ENCODE data around the gene GCNT1. TPM values are rescaled to one million over a fixed set of nuclear protein-coding genes. Genes with fewer than 3 reads are reported as not detected.
"Not testable (repeated sequence)": the region's sequence is repeated elsewhere in the genome, so short reads cannot be mapped to it uniquely, and the experiment has no call there.

GCNT1 gene
- total RNA-seq, 2 experiments from 2014 or later = 0.36 to 0.53 TPM

- Histone ChIP-seq H3K9me3 (ENCODE audit: control insufficient read depth in 1 of 2, insufficient read depth in 1 of 2, low read length in 2 of 2) (no peaks in the 10 kb centered on the region), H3K36me3 (ENCODE audit: insufficient read depth, low read length) (no peaks in the 10 kb centered on the region), H3K4me1 (ENCODE audit: insufficient read depth, low read length) (no peaks in the 10 kb centered on the region), H3K4me3 (ENCODE audit: low read length) (no peak overlapping the region), H3K27ac (ENCODE audit: low read depth in 1 of 2, low read length in 2 of 2) (no peak overlapping the region), H3K27me3 (ENCODE audit: control insufficient read depth in 1 of 2, insufficient read depth in 2 of 2, low read length in 2 of 2) (no peaks in the 10 kb centered on the region)
- H3K4me1 Mint-ChIP-seq (ENCODE audit: low read depth) = no peaks in the 10 kb centered on the region
- POLR2A ChIA-PET = no interaction called here
- no peak for DNase-seq
- intact Hi-C loops (cut with DNase I, micrococcal nuclease) = no loop called here
- CTCF ChIA-PET = no interaction called here
- H3K27me3 Mint-ChIP-seq = no peaks in the 10 kb centered on the region
- peaks cover 6% of the 10 kb centered on the region for H3K9me3 Mint-ChIP-seq
- ATAC-seq (ENCODE audit: poor library complexity) = no peak
- H3K27ac Mint-ChIP-seq = no peak overlapping the region
- no peak overlapping the region for H3K4me3 Mint-ChIP-seq
- peaks cover 4% of the 10 kb centered on the region for H3K36me3 Mint-ChIP-seq (ENCODE audit: low read depth)
- TF ChIP-seq CTCF (IDR thresholded peaks at IDR 0.05) = no peak
Observed at GRCh38 chr9:76475686-76476085, 16.7 kb downstream of the GCNT1 start.

DNA sequence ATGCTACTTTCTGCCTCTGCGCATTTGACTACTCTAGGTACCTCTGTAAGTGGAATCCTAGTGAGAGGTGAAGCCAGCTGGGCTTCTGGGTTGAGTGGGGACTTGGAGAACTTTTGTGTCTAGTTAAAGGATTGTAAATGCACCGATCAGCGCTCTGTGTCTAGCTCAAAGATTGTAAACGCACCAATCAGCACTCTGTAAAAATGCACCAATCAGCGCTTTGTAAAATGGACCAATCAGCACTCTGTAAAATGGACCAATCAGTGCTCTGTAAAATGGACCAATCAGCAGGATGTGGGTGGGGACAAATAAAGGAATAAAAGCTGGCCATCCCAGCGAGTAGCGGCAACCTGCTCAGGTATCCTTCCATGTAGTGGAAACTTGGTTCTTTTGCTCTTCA is 18.8 kb downstream of the GCNT1 start:
- H3K27me3 ChIP-seq (ENCODE audit: control insufficient read depth in 1 of 2, insufficient read depth in 2 of 2, low read length in 2 of 2); H3K27ac Mint-ChIP-seq; H3K27ac ChIP-seq (ENCODE audit: low read depth in 1 of 2, low read length in 2 of 2); H3K36me3 ChIP-seq (ENCODE audit: insufficient read depth, low read length); H3K4me3 Mint-ChIP-seq; ATAC-seq (ENCODE audit: poor library complexity); H3K9me3 Mint-ChIP-seq; H3K9me3 ChIP-seq (ENCODE audit: control insufficient read depth in 1 of 2, insufficient read depth in 1 of 2, low read length in 2 of 2); intact Hi-C loops (cut with DNase I, micrococcal nuclease); H3K4me3 ChIP-seq (ENCODE audit: low read length); H3K4me1 Mint-ChIP-seq (ENCODE audit: low read depth); H3K27me3 Mint-ChIP-seq; H3K36me3 Mint-ChIP-seq (ENCODE audit: low read depth); DNase-seq; H3K4me1 ChIP-seq (ENCODE audit: insufficient read depth, low read length); POLR2A ChIA-PET: not testable (repeated sequence)
- CTCF ChIA-PET = interaction anchor here (1.1 kb wide), 1 partner anchor 11 kb away, joined by 3 read pairs; no protein-coding TSS in a partner anchor

DNA sequence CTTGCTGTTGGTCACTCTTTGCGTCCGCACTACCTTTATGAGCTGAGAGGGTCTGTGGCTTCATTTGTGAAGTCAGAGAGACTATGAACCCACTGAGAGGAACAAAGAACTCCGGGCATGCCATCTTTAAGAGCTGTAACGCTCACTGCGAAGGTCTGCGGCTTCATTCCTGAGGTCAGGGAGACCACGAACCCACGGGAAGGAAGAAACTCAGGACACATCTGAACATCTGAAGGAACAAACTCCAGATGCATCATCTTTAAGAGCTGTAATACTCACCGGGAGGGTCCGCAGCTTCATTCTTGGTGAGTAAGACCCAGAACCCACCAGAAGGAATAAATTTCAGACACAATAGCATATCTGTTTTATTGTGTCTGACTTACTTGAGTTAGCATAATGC is 19.2 kb downstream of the GCNT1 start:
- H3K36me3 Mint-ChIP-seq (ENCODE audit: low read depth) = peaks cover 4% of the 10 kb centered on the region
- intact Hi-C loops (cut with DNase I, micrococcal nuclease) = no loop called here
- TF ChIP-seq CTCF (IDR thresholded peaks at IDR 0.05) = no peak
- H3K4me1 Mint-ChIP-seq (ENCODE audit: low read depth) = no peaks in the 10 kb centered on the region
- no peak for ATAC-seq (ENCODE audit: poor library complexity)
- H3K27ac Mint-ChIP-seq = no peak overlapping the region
- ChIA-PET POLR2A (no interaction called here), CTCF (interaction anchor here (1.1 kb wide), 1 partner anchor 10 kb away, joined by 3 read pairs; no protein-coding TSS in a partner anchor)
- Histone ChIP-seq H3K4me1 (ENCODE audit: insufficient read depth, low read length) (no peaks in the 10 kb centered on the region), H3K36me3 (ENCODE audit: insufficient read depth, low read length) (no peaks in the 10 kb centered on the region), H3K4me3 (ENCODE audit: low read length) (no peak overlapping the region), H3K9me3 (ENCODE audit: control insufficient read depth in 1 of 2, insufficient read depth in 1 of 2, low read length in 2 of 2) (no peaks in the 10 kb centered on the region), H3K27me3 (ENCODE audit: control insufficient read depth in 1 of 2, insufficient read depth in 2 of 2, low read length in 2 of 2) (no peaks in the 10 kb centered on the region), H3K27ac (ENCODE audit: low read depth in 1 of 2, low read length in 2 of 2) (no peak overlapping the region)
- DNase-seq = no peak
- no peak overlapping the region for H3K4me3 Mint-ChIP-seq
- no peaks in the 10 kb centered on the region for H3K27me3 Mint-ChIP-seq
- H3K9me3 Mint-ChIP-seq = peaks cover 6% of the 10 kb centered on the region

GRCh38 chr9:76479337-76479736 is 20.4 kb downstream of the GCNT1 start:
- H3K36me3 ChIP-seq (ENCODE audit: insufficient read depth, low read length); DNase-seq; H3K27me3 ChIP-seq (ENCODE audit: control insufficient read depth in 1 of 2, insufficient read depth in 2 of 2, low read length in 2 of 2); H3K27ac ChIP-seq (ENCODE audit: low read depth in 1 of 2, low read length in 2 of 2); H3K27me3 Mint-ChIP-seq; H3K4me1 ChIP-seq (ENCODE audit: insufficient read depth, low read length); H3K36me3 Mint-ChIP-seq (ENCODE audit: low read depth); H3K4me1 Mint-ChIP-seq (ENCODE audit: low read depth); CTCF ChIA-PET; intact Hi-C loops (cut with DNase I, micrococcal nuclease); H3K9me3 Mint-ChIP-seq; H3K9me3 ChIP-seq (ENCODE audit: control insufficient read depth in 1 of 2, insufficient read depth in 1 of 2, low read length in 2 of 2); ATAC-seq (ENCODE audit: poor library complexity); POLR2A ChIA-PET; H3K4me3 ChIP-seq (ENCODE audit: low read length); H3K27ac Mint-ChIP-seq; H3K4me3 Mint-ChIP-seq: not testable (repeated sequence)

Measured in CD4-positive, alpha-beta T cell (primary cell).